Body of pancreas (tissue), 4 donors: Measurements from ENCODE around the gene CCR7. TPM values are rescaled to one million over a fixed set of nuclear protein-coding genes. Genes with fewer than 3 reads are reported as not detected.

Experiments
- ATAC-seq: fragments of 150-250 bp; one replicate; pipeline ENCODE4 v1.9.1; 2016
- DNase-seq, 4 donors: peaks; one replicate each; pipeline ENCODE4 v3.0.0-alpha.2; 2019
- H3K27ac ChIP-seq, 4 donors: fragments of 200-600 bp; sonication (generic); 1 replicate in 3 of 4; 2 replicates in 1 of 4; pipeline versions ENCODE4 v1.5.1 to v1.6.1; 2016 to 2019; ENCODE audit warnings: mild to moderate bottlenecking in 1 of 4, mixed read lengths in 1 of 4, moderate library complexity in 1 of 4
- H3K27me3 ChIP-seq, 2 donors: fragments of 200-600 bp; sonication (generic); one replicate each; pipeline ENCODE4 v1.6.0; 2016; ENCODE audit warnings: mild to moderate bottlenecking in 1 of 2
- H3K36me3 ChIP-seq, 2 donors: fragments of 200-600 bp; sonication (generic); replicated peaks in 1 of 2; 2 replicates each; pipeline ENCODE4 v1.5.1; 2016; ENCODE audit warnings: low read depth in 2 of 2; ENCODE audit not compliant: insufficient read depth in 1 of 2
- H3K4me1 ChIP-seq: fragments of 200-600 bp; sonication (generic); one replicate; pipeline ENCODE4 v1.6.0; 2016
- H3K4me3 ChIP-seq, 2 donors: fragments of 200-600 bp; sonication (generic); 1 replicate in 1 of 2; 2 replicates in 1 of 2; pipeline ENCODE4 v1.5.1; 2016 to 2019
- H3K9me3 ChIP-seq, 3 donors: fragments of 200-600 bp; sonication (generic); 1 replicate in 2 of 3; 2 replicates in 1 of 3; pipeline ENCODE4 v1.5.1; 2016
- CTCF ChIP-seq, 7 experiments: fragments of 450-650 bp in 4 of 7; fragments of 200-600 bp in 3 of 7; sonication (generic) in 3 of 7; IDR thresholded peaks; one replicate each; pipeline ENCODE4 v1.5.1; 2016 to 2019; ENCODE audit warnings: antibody characterized with exemption in 7 of 7
- POLR2A ChIP-seq, 3 donors: fragments of 450-650 bp; IDR thresholded peaks; one replicate each; pipeline ENCODE4 v1.6.1; 2016; ENCODE audit warnings: antibody characterized with exemption in 3 of 3, mild to moderate bottlenecking in 2 of 3
- WGBS, 2 donors: methylation state at CpG; one replicate each; pipeline ENCODE4 v1.1.5; 2017; 5-methylcytosine and 5-hydroxymethylcytosine counted together
- intact Hi-C: fragments of 100-400 bp; cut with DNase I; formaldehyde crosslinking; loops from one replicate; pipeline ENCODE4 v1.15.1; 2023
- total RNA-seq, 2 donors: library from RNA; depleted of rRNA; stranded (reverse); fragments of >200 nt; gene quantifications; one replicate each; pipeline ENCODE4 v1.1.0, GENCODE V29; 2016

CCR7 gene
- total RNA-seq, 2 donors from 2014 or later = 0.26 TPM; not detected in 1

- intact Hi-C loops = loop anchor here (10.0 kb wide), 1 partner anchor 87 kb away; the partner anchor contains the start of gene IGFBP4
- Histone ChIP-seq H3K27me3 (no peaks in the 10 kb centered on the region), H3K27ac (no peak overlapping the region), H3K4me3 (no peak overlapping the region), H3K4me1 (peaks cover 2% of the 10 kb centered on the region), H3K36me3 (no peaks in the 10 kb centered on the region), H3K9me3 (no peaks in the 10 kb centered on the region)
- TF ChIP-seq POLR2A (IDR thresholded peaks at IDR 0.05) (no peak), CTCF (IDR thresholded peaks at IDR 0.05) (no peak)
- no peak for ATAC-seq
- no peak for DNase-seq
- 83 to 89% methylated on average over 14 to 15 of the region's 15 CpGs for WGBS, 2 donors
Measured at GRCh38 chr17:40531051-40531991, 34.0 kb downstream of the CCR7 start.

- 73 to 89% methylated on average over 5 of the region's 5 CpGs for WGBS, 2 donors
- Histone ChIP-seq H3K4me3 (no peak overlapping the region), H3K9me3 (no peaks in the 10 kb centered on the region), H3K27me3 (no peaks in the 10 kb centered on the region), H3K27ac (no peak overlapping the region), H3K36me3 (no peaks in the 10 kb centered on the region), H3K4me1 (no peaks in the 10 kb centered on the region)
- intact Hi-C loops = loop anchor here (10.0 kb wide), 1 partner anchor 86 kb away; the partner anchor contains the start of gene IGFBP4
- TF ChIP-seq CTCF (IDR thresholded peaks at IDR 0.05) (no peak), POLR2A (IDR thresholded peaks at IDR 0.05) (no peak)
- DNase-seq (no peak), ATAC-seq (no peak)
Measured at GRCh38 chr17:40530531-40530994, 34.7 kb downstream of the CCR7 start.

- intact Hi-C loops = loop anchor here (5.0 to 10.0 kb wide), 2 partner anchors 85 to 168 kb away; partner anchors contain the start of genes GJD3 and IGFBP4
- Histone ChIP-seq H3K4me1 (no peaks in the 10 kb centered on the region), H3K36me3 (no peaks in the 10 kb centered on the region), H3K27ac (no peak overlapping the region), H3K27me3 (no peaks in the 10 kb centered on the region), H3K9me3 (no peaks in the 10 kb centered on the region), H3K4me3 (no peak overlapping the region)
- TF ChIP-seq POLR2A (IDR thresholded peaks at IDR 0.05) (no peak), CTCF (IDR thresholded peaks at IDR 0.05) (no peak)
- DNase-seq (no peak), ATAC-seq (no peak)
- 89 to 96% methylated on average over 2 of the region's 2 CpGs for WGBS, 2 donors
Measured at GRCh38 chr17:40529991-40530390, 35.3 kb downstream of the CCR7 start.

- Histone ChIP-seq H3K9me3 (no peaks in the 10 kb centered on the region), H3K27me3 (no peaks in the 10 kb centered on the region), H3K36me3 (no peaks in the 10 kb centered on the region), H3K27ac (no peak overlapping the region), H3K4me3 (no peak overlapping the region), H3K4me1 (no peaks in the 10 kb centered on the region)
- intact Hi-C loops = loop anchor here (5.0 kb wide), 1 partner anchor 167 kb away; the partner anchor contains the start of gene GJD3
- ATAC-seq (no peak), DNase-seq (no peak)
- WGBS, 2 donors = 75 to 80% methylated on average over 10 of the region's 10 CpGs
- TF ChIP-seq CTCF (IDR thresholded peaks at IDR 0.05) (no peak), POLR2A (IDR thresholded peaks at IDR 0.05) (no peak)
Measured at GRCh38 chr17:40528692-40529417, 36.4 kb downstream of the CCR7 start.
